Transverse colon (tissue), 4 donors: ENCODE results near the gene EFNA5. TPM values are rescaled to one million over a fixed set of nuclear protein-coding genes. Genes with fewer than 3 reads are reported as not detected.

Source experiments
- DNase-seq: peaks from one replicate; pipeline ENCODE4 v3.0.0-alpha.2; 2019
- H3K27ac ChIP-seq, 4 donors: fragments of 200-600 bp; sonication (generic); 2 replicates each; pipeline ENCODE4 v1.5.1; 2016 to 2018; ENCODE audit warnings: inconsistent platforms in 4 of 4
- H3K27me3 ChIP-seq: fragments of 200-600 bp; sonication (generic); 2 replicates; pipeline ENCODE4 v1.5.1; 2017; ENCODE audit warnings: inconsistent platforms
- H3K36me3 ChIP-seq, 4 donors: fragments of 200-600 bp; sonication (generic); 2 replicates each; pipeline ENCODE4 v1.5.1; 2017 to 2019; ENCODE audit warnings: inconsistent platforms in 4 of 4
- H3K4me1 ChIP-seq, 4 donors: fragments of 200-600 bp; sonication (generic); 2 replicates each; pipeline ENCODE4 v1.5.1; 2017 to 2020; ENCODE audit warnings: inconsistent platforms in 4 of 4
- H3K4me3 ChIP-seq, 4 donors: fragments of 200-600 bp; sonication (generic); 1 replicate in 1 of 4; 2 replicates in 3 of 4; pipeline versions ENCODE4 v1.5.1 to v1.6.1; 2017 to 2019; ENCODE audit warnings: inconsistent platforms in 4 of 4
- H3K9me3 ChIP-seq, 2 donors: fragments of 200-600 bp; sonication (generic); 2 replicates each; pipeline ENCODE4 v1.5.1; 2017 to 2019; ENCODE audit warnings: inconsistent platforms in 2 of 2
- EP300 ChIP-seq: sonication (generic); formaldehyde crosslinking; IDR thresholded peaks from one replicate; pipeline ENCODE4 v1.6.1; 2017; ENCODE audit warnings: antibody characterized with exemption, low read depth
- POLR2A ChIP-seq: fragments of 450-650 bp; IDR thresholded peaks from one replicate; pipeline ENCODE4 v1.6.1; 2016; ENCODE audit warnings: antibody characterized with exemption, mild to moderate bottlenecking, moderate library complexity
- POLR2AphosphoS5 ChIP-seq, 3 donors: sonication (generic); formaldehyde crosslinking; IDR thresholded peaks; one replicate each; pipeline ENCODE4 v1.6.1; 2016; ENCODE audit warnings: antibody characterized with exemption in 3 of 3
- WGBS, 2 donors: methylation state at CpG; one replicate each; pipeline ENCODE4 v1.1.5; 2018; ENCODE audit warnings: low coverage in 1 of 2; 5-methylcytosine and 5-hydroxymethylcytosine counted together
- in situ Hi-C, 4 donors: fragments of 200-750 bp; cut with MboI; loops; one replicate each; pipeline versions ENCODE4 v1.15.0 to v1.15.1; 2017; ENCODE audit warnings: low sequenced_read_pairs in 3 of 4, low pct_ligation_motif_present in 1 of 4, low pct_unique_long_range_greater_than_20kb in 1 of 4
- intact Hi-C: fragments of 100-400 bp; cut with DNase I; formaldehyde crosslinking; loops from one replicate; pipeline ENCODE4 v1.15.1; 2023; ENCODE audit warnings: low total_unique reads
- total RNA-seq, 4 donors: library from RNA; depleted of rRNA; stranded (reverse); fragments of >200 nt; gene quantifications; one replicate each; pipeline ENCODE4 v1.1.0, GENCODE V29; 2016
- TF ChIP-seq, protein P1 (sequence below), 5 experiments: fragments of 200-600 bp in 3 of 5; fragments of 450-650 bp in 2 of 5; sonication (generic) in 3 of 5; IDR thresholded peaks; 1 replicate in 2 of 5; 2 replicates in 3 of 5; pipeline ENCODE4 v1.5.1; 2016 to 2017; ENCODE audit warnings: antibody characterized with exemption in 5 of 5, inconsistent platforms in 3 of 5, mild to moderate bottlenecking in 2 of 5, moderate library complexity in 1 of 5

EFNA5 gene
- total RNA-seq, 4 donors from 2014 or later: 1.5 to 18.2 (median 12.1) TPM

- WGBS, 2 donors: 58 to 67% methylated on average over 5 of the region's 5 CpGs
- peaks cover 5 to 14% (median 8%) of the 10 kb centered on the region in 4 donors for H3K4me1 ChIP-seq
- no peaks in the 10 kb centered on the region for H3K9me3 ChIP-seq
- H3K36me3 ChIP-seq: no peaks in the 10 kb centered on the region
- no peak for TF ChIP-seq POLR2A
- no peak for TF ChIP-seq POLR2AphosphoS5 (IDR thresholded peaks at IDR 0.05)
- no peak for TF ChIP-seq EP300
- TF ChIP-seq, protein P1, sequence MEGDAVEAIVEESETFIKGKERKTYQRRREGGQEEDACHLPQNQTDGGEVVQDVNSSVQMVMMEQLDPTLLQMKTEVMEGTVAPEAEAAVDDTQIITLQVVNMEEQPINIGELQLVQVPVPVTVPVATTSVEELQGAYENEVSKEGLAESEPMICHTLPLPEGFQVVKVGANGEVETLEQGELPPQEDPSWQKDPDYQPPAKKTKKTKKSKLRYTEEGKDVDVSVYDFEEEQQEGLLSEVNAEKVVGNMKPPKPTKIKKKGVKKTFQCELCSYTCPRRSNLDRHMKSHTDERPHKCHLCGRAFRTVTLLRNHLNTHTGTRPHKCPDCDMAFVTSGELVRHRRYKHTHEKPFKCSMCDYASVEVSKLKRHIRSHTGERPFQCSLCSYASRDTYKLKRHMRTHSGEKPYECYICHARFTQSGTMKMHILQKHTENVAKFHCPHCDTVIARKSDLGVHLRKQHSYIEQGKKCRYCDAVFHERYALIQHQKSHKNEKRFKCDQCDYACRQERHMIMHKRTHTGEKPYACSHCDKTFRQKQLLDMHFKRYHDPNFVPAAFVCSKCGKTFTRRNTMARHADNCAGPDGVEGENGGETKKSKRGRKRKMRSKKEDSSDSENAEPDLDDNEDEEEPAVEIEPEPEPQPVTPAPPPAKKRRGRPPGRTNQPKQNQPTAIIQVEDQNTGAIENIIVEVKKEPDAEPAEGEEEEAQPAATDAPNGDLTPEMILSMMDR (IDR thresholded peaks at IDR 0.05): no peak
- H3K27me3 ChIP-seq: no peaks in the 10 kb centered on the region
- in situ Hi-C loops: no loop called here
- H3K4me3 ChIP-seq: no peak overlapping the region
- intact Hi-C loops: no loop called here
- H3K27ac ChIP-seq: no peak overlapping the region
- peak; percentile 46 for DNase-seq
Observed at GRCh38 chr5:107467137-107467932, 203.4 kb downstream of the EFNA5 start.

DNA sequence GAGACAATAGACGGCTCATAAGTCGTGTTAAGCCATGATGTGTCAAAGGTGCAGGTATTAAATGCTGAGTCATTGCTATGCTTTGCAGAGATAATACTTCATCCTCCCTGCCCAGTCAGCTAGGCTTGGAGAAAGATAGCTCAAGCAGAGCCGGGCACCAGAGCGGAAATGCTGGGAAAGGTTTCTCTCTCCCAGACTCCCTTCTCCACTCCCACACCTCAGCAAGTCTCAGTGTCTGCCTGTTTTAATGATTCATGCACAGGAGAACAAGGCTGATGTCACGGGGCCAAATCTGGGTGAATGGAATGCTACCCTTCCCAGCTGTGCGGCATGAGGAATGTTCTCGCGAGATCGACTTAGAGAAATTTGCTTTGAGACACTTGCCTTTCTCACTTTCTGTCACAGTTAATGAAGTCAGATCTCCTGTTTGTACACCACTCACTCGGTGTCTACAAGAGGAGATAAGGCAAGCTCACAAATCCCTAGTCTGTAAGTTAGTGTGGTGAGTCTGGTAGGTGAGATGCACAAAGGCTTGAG, 204.4 kb downstream of the EFNA5 start:
- Histone ChIP-seq H3K4me3 (no peak overlapping the region), H3K36me3 (no peaks in the 10 kb centered on the region), H3K4me1 (peaks cover 5 to 14% (median 8%) of the 10 kb centered on the region in 4 donors), H3K27me3 (no peaks in the 10 kb centered on the region), H3K9me3 (no peaks in the 10 kb centered on the region), H3K27ac (no peak overlapping the region)
- no peak for TF ChIP-seq POLR2AphosphoS5 (IDR thresholded peaks at IDR 0.05)
- no peak for TF ChIP-seq POLR2A
- TF ChIP-seq EP300: no peak
- TF ChIP-seq, protein P1 (IDR thresholded peaks at IDR 0.05): no peak
- no peak for DNase-seq
- intact Hi-C loops (no loop called here), in situ Hi-C loops (no loop called here)
- WGBS, 2 donors: 81 to 92% methylated on average over 3 to 10 of the region's 10 CpGs

DNA sequence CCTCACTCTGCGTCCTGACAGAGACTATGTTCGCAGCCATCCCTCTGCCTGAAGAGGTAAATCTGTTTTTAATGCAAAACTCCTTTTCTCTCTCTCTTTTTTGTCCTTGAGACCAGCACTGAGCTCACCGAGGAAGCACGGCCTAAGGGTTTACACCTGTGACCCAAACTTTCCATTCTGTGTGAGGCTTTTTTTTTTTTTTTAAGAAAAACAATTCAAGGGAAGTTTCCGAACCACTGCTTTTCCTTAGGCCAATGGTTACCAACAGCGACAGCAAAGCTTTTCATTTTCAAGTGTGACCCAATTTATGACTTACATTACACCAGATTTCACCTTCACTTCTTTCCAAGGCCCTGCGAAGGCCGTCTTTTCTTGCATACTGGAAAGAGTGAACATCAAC, 205.9 kb downstream of the EFNA5 start:
- intact Hi-C loops (no loop called here), in situ Hi-C loops (no loop called here)
- Histone ChIP-seq H3K36me3 (no peaks in the 10 kb centered on the region), H3K27me3 (no peaks in the 10 kb centered on the region), H3K4me1 (peaks cover 5 to 14% (median 8%) of the 10 kb centered on the region in 4 donors), H3K9me3 (no peaks in the 10 kb centered on the region), H3K27ac (peak overlapping the region in 1 of 4 donors; percentile 23), H3K4me3 (no peak overlapping the region)
- DNase-seq: no peak
- WGBS, 2 donors: 79 to 87% methylated on average over 7 to 8 of the region's 8 CpGs
- TF ChIP-seq EP300 (no peak), POLR2AphosphoS5 (IDR thresholded peaks at IDR 0.05) (no peak), POLR2A (no peak)
- TF ChIP-seq, protein P1 (IDR thresholded peaks at IDR 0.05): no peak

GRCh38 chr5:107464416-107464815, 206.3 kb downstream of the EFNA5 start:
- Histone ChIP-seq H3K27me3 (no peaks in the 10 kb centered on the region), H3K9me3 (no peaks in the 10 kb centered on the region), H3K4me3 (no peak overlapping the region), H3K27ac (peak overlapping the region in 1 of 4 donors; percentile 23), H3K36me3 (no peaks in the 10 kb centered on the region), H3K4me1 (peaks cover 5 to 14% (median 8%) of the 10 kb centered on the region in 4 donors)
- WGBS, 2 donors: 76 to 82% methylated on average over 2 to 4 of the region's 4 CpGs
- intact Hi-C loops (no loop called here), in situ Hi-C loops (no loop called here)
- no peak for DNase-seq
- TF ChIP-seq EP300 (no peak), POLR2AphosphoS5 (IDR thresholded peaks at IDR 0.05) (no peak), POLR2A (no peak)
- TF ChIP-seq, protein P1 (IDR thresholded peaks at IDR 0.05): no peak
